ENCODE results near the gene DAGLB. TPM values are rescaled to one million over a fixed set of nuclear protein-coding genes. Genes with fewer than 3 reads are reported as not detected.
A peak's percentile ranks its signal among the peaks of the same experiment; 100 is the strongest.

The DAGLB gene
- total RNA-seq, 2 experiments from 2014 or later: 22.0 to 22.9 TPM

DNA sequence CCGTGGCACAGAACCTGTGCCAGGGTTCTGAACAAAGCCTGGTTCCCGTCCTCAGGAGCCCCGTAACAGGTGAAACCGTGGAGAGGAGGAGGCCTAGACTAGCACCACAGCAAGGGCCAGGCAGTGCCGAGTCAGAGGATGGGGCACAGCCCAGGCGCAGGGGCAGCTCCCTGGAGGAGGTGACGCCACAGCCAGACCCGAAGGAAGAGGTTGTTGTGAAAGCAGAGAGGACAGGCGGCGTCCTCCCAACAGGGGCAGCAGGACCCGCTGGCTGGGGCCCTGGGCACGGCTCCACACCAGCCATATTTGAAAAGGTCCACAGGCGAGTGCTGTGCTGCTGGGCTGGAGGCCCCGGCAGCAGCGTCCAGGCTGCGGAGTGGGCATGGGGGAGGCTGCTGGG is 25.7 kb downstream of the DAGLB start:
- Histone ChIP-seq H3K4me1 (ENCODE audit: insufficient read depth, low read length) (peaks cover 16% of the 10 kb centered on the region), H3K9me3 (ENCODE audit: control insufficient read depth in 1 of 2, insufficient read depth in 1 of 2, low read length in 2 of 2) (no peaks in the 10 kb centered on the region), H3K27ac (ENCODE audit: low read depth in 1 of 2, low read length in 2 of 2) (no peak overlapping the region), H3K4me3 (ENCODE audit: low read length) (no peak overlapping the region), H3K36me3 (ENCODE audit: insufficient read depth, low read length) (peaks cover 46% of the 10 kb centered on the region), H3K27me3 (ENCODE audit: control insufficient read depth in 1 of 2, insufficient read depth in 2 of 2, low read length in 2 of 2) (no peaks in the 10 kb centered on the region)
- intact Hi-C loops (cut with DNase I, micrococcal nuclease): no loop called here
- Mint-ChIP-seq H3K27ac (peak overlapping the region; percentile 90), H3K27me3 (no peaks in the 10 kb centered on the region), H3K9me3 (no peaks in the 10 kb centered on the region), H3K4me3 (no peak overlapping the region), H3K4me1 (ENCODE audit: low read depth) (peaks cover 17% of the 10 kb centered on the region), H3K36me3 (ENCODE audit: low read depth) (peaks cover 58% of the 10 kb centered on the region)
- DNase-seq: no peak
- ChIA-PET POLR2A (no interaction called here), CTCF (no interaction called here)
- TF ChIP-seq, protein P1, sequence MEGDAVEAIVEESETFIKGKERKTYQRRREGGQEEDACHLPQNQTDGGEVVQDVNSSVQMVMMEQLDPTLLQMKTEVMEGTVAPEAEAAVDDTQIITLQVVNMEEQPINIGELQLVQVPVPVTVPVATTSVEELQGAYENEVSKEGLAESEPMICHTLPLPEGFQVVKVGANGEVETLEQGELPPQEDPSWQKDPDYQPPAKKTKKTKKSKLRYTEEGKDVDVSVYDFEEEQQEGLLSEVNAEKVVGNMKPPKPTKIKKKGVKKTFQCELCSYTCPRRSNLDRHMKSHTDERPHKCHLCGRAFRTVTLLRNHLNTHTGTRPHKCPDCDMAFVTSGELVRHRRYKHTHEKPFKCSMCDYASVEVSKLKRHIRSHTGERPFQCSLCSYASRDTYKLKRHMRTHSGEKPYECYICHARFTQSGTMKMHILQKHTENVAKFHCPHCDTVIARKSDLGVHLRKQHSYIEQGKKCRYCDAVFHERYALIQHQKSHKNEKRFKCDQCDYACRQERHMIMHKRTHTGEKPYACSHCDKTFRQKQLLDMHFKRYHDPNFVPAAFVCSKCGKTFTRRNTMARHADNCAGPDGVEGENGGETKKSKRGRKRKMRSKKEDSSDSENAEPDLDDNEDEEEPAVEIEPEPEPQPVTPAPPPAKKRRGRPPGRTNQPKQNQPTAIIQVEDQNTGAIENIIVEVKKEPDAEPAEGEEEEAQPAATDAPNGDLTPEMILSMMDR (IDR thresholded peaks at IDR 0.05): no peak
- ATAC-seq (ENCODE audit: poor library complexity): no peak

DNA sequence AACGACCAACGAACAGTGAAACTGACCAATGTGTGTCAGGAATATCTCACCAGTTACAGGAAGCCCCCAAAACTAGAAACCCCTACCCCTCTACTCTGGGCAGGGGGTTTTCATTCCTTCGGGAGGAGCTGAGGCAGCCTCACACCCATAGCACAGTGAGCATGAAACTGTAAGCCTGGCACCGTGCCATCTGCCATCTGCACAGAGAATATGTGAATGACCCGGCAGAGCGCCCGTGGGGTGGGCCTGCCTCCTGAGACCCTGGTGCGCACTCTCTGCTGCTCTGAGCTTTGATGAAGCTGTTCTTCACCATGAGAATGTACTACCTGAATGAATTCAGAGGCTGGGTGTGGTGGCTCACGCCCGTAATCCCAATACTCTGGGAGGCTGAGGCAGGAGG is 27.1 kb downstream of the DAGLB start:
- Mint-ChIP-seq H3K36me3 (ENCODE audit: low read depth) (peaks cover 62% of the 10 kb centered on the region), H3K4me1 (ENCODE audit: low read depth) (peaks cover 17% of the 10 kb centered on the region), H3K4me3 (no peak overlapping the region), H3K27ac (no peak overlapping the region), H3K27me3 (no peaks in the 10 kb centered on the region), H3K9me3 (no peaks in the 10 kb centered on the region)
- H3K36me3 ChIP-seq (ENCODE audit: insufficient read depth, low read length): peaks cover 47% of the 10 kb centered on the region
- CTCF ChIA-PET: no interaction called here
- H3K9me3 ChIP-seq (ENCODE audit: control insufficient read depth in 1 of 2, insufficient read depth in 1 of 2, low read length in 2 of 2): no peaks in the 10 kb centered on the region
- H3K27ac ChIP-seq (ENCODE audit: low read depth in 1 of 2, low read length in 2 of 2): no peak overlapping the region
- DNase-seq: no peak
- H3K27me3 ChIP-seq (ENCODE audit: control insufficient read depth in 1 of 2, insufficient read depth in 2 of 2, low read length in 2 of 2): no peaks in the 10 kb centered on the region
- POLR2A ChIA-PET: no interaction called here
- intact Hi-C loops (cut with DNase I, micrococcal nuclease): no loop called here
- ATAC-seq (ENCODE audit: poor library complexity): no peak
- no peak overlapping the region for H3K4me3 ChIP-seq (ENCODE audit: low read length)
- peaks cover 16% of the 10 kb centered on the region for H3K4me1 ChIP-seq (ENCODE audit: insufficient read depth, low read length)
- TF ChIP-seq, protein P1 (IDR thresholded peaks at IDR 0.05): no peak

DNA sequence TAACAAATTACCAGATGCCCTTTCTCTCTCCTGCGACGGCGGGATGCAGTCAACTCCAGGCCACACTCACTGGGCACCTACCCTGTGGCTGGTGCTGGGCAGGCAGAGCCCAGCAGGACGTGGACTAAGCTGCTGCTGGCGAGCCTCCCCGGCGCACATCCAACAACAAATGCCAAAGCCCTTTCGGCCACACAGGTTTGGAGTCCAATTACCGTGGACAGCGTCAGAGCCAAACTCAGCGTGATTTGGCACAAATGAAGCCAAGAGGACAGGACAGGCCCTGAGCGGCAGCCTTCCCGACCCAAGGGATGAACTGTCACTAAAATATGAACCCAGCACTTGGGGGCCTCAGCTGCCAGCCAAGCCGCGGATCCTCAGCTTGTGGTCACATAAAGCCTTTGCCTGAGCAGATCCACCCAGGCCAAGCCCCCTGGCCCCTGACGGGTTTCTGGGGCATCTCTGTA is 28.4 kb downstream of the DAGLB start:
- Histone ChIP-seq H3K4me3 (ENCODE audit: low read length) (no peak overlapping the region), H3K27ac (ENCODE audit: low read depth in 1 of 2, low read length in 2 of 2) (no peak overlapping the region), H3K4me1 (ENCODE audit: insufficient read depth, low read length) (peaks cover 12% of the 10 kb centered on the region), H3K27me3 (ENCODE audit: control insufficient read depth in 1 of 2, insufficient read depth in 2 of 2, low read length in 2 of 2) (no peaks in the 10 kb centered on the region), H3K9me3 (ENCODE audit: control insufficient read depth in 1 of 2, insufficient read depth in 1 of 2, low read length in 2 of 2) (no peaks in the 10 kb centered on the region), H3K36me3 (ENCODE audit: insufficient read depth, low read length) (peaks cover 47% of the 10 kb centered on the region)
- DNase-seq: no peak
- peaks cover 17% of the 10 kb centered on the region for H3K4me1 Mint-ChIP-seq (ENCODE audit: low read depth)
- ChIA-PET POLR2A (no interaction called here), CTCF (no interaction called here)
- no peaks in the 10 kb centered on the region for H3K27me3 Mint-ChIP-seq
- H3K9me3 Mint-ChIP-seq: no peaks in the 10 kb centered on the region
- H3K4me3 Mint-ChIP-seq: no peak overlapping the region
- no peak for ATAC-seq (ENCODE audit: poor library complexity)
- no peak overlapping the region for H3K27ac Mint-ChIP-seq
- TF ChIP-seq, protein P1 (IDR thresholded peaks at IDR 0.05): no peak
- intact Hi-C loops (cut with DNase I, micrococcal nuclease): no loop called here
- peaks cover 58% of the 10 kb centered on the region for H3K36me3 Mint-ChIP-seq (ENCODE audit: low read depth)
